A549 (cell line): ENCODE measurements around the gene SDF2.
"Not testable (repeated sequence)": the region's sequence is repeated elsewhere in the genome, so short reads cannot be mapped to it uniquely, and the experiment has no call there.

Source experiments
- CTCF ChIP-seq: fragments of >200 bp; sonication (Bioruptor Twin); formaldehyde crosslinking; IDR thresholded peaks from 3 replicates; pipeline ENCODE4 v1.5.1; 2016
- ESRRA ChIP-seq: fragments of 150-350 bp; IDR thresholded peaks from 2 replicates; pipeline ENCODE4 v1.6.1; 2014; ENCODE audit warnings: mild to moderate bottlenecking, low read length, borderline replicate concordance
- NFE2L2 ChIP-seq: fragments of 150-350 bp; conservative IDR thresholded peaks from 2 replicates; pipeline ENCODE4 v1.6.1; 2014; ENCODE audit warnings: low read length
- POLR2A ChIP-seq: IDR thresholded peaks from 2 replicates; pipeline ENCODE4 v1.6.1; 2012; ENCODE audit warnings: mild to moderate bottlenecking, low read length
- RNF2 ChIP-seq: fragments of 200-600 bp; sonication (generic); IDR thresholded peaks from 2 replicates; pipeline ENCODE4 v1.6.1; 2016; ENCODE audit warnings: low read depth, mild to moderate bottlenecking, antibody characterized with exemption, moderate library complexity, borderline replicate concordance

GRCh38 chr17:28604031-28604430 lies 57.7 kb downstream of the SDF2 start:
- not testable (repeated sequence) for TF ChIP-seq RNF2, NFE2L2, POLR2A, ESRRA, CTCF
